Measurements from ENCODE around the gene ZNF426. TPM values are rescaled to one million over a fixed set of nuclear protein-coding genes. Genes with fewer than 3 reads are reported as not detected.
"Not testable (repeated sequence)": the region's sequence is repeated elsewhere in the genome, so short reads cannot be mapped to it uniquely, and the experiment has no call there.

ZNF426 gene
- total RNA-seq, result 10 to 100 TPM in 2 of 4 donors, 1 to 10 TPM in 2; 4.6 to 15.7 (median 9.5) TPM

- intact Hi-C loops (cut with DNase I; ENCODE audit: low total_unique reads), result no loop called here
- 2% methylated on average over 48 to 49 of the region's 49 CpGs for WGBS, 2 donors
- DNase-seq (ENCODE audit: low spot score in 2 of 2), result peak; percentile 79 to 95
- peak within 1 kb of the TSS; percentile 76 for H3K4me3 ChIP-seq (ENCODE audit: low read depth, poor library complexity, severe bottlenecking)
- TF ChIP-seq POLR2A (IDR thresholded peaks at IDR 0.05) (no peak), CTCF (IDR thresholded peaks at IDR 0.05) (no peak)
Measured at GRCh38 chr19:9538183-9539058, at the start of gene ZNF426. Gene ZNF426 (minus strand): TSS chr19:9538645. CDS start chr19:9536232, 2,413 bp downstream.

- DNase-seq (ENCODE audit: low spot score in 2 of 2), result peak; percentile 63 to 91
- no peak for TF ChIP-seq CTCF (IDR thresholded peaks at IDR 0.05)
- no peak for TF ChIP-seq POLR2A (IDR thresholded peaks at IDR 0.05)
- intact Hi-C loops (cut with DNase I; ENCODE audit: low total_unique reads), result no loop called here
- H3K4me3 ChIP-seq (ENCODE audit: low read depth, poor library complexity, severe bottlenecking), result no peak overlapping the region
- 15 to 20% methylated on average over 7 of the region's 7 CpGs for WGBS, 2 donors
Measured at GRCh38 chr19:9586764-9587163, 48.3 kb upstream of the ZNF426 start.

GRCh38 chr19:9584073-9584833 lies 45.8 kb upstream of the ZNF426 start, which contains the start of gene ZNF121:
Gene ZNF121 (minus strand): TSS chr19:9584504. CDS start chr19:9568097, 16,407 bp downstream.
- WGBS, 2 donors, result 1% methylated on average over 47 to 48 of the region's 51 CpGs
- intact Hi-C loops (cut with DNase I; ENCODE audit: low total_unique reads), result no loop called here
- DNase-seq (ENCODE audit: low spot score in 2 of 2), result peak; percentile 75 to 96
- no peak for TF ChIP-seq POLR2A (IDR thresholded peaks at IDR 0.05)
- peak within 1 kb of the TSS; percentile 85 for H3K4me3 ChIP-seq (ENCODE audit: low read depth, poor library complexity, severe bottlenecking)

GRCh38 chr19:9582081-9582725 lies 43.8 kb upstream of the ZNF426 start:
- 91 to 93% methylated on average over 13 of the region's 13 CpGs for WGBS, 2 donors
- H3K4me3 ChIP-seq (ENCODE audit: low read depth, poor library complexity, severe bottlenecking); intact Hi-C loops (cut with DNase I; ENCODE audit: low total_unique reads); DNase-seq (ENCODE audit: low spot score in 2 of 2): not testable (repeated sequence)

GRCh38 chr19:9580728-9581127 lies 42.3 kb upstream of the ZNF426 start:
- DNase-seq (ENCODE audit: low spot score in 2 of 2), result no peak
- WGBS, 2 donors, result 89 to 96% methylated on average over 5 of the region's 5 CpGs
- TF ChIP-seq POLR2A (IDR thresholded peaks at IDR 0.05), result no peak
- no peak for TF ChIP-seq CTCF (IDR thresholded peaks at IDR 0.05)
- no peak overlapping the region for H3K4me3 ChIP-seq (ENCODE audit: low read depth, poor library complexity, severe bottlenecking)
- intact Hi-C loops (cut with DNase I; ENCODE audit: low total_unique reads), result no loop called here

GRCh38 chr19:9570255-9570654 lies 31.8 kb upstream of the ZNF426 start:
- intact Hi-C loops (cut with DNase I; ENCODE audit: low total_unique reads), result no loop called here
- no peak overlapping the region for H3K4me3 ChIP-seq (ENCODE audit: low read depth, poor library complexity, severe bottlenecking)
- no peak for TF ChIP-seq POLR2A (IDR thresholded peaks at IDR 0.05)
- WGBS, 2 donors, result 97 to 98% methylated on average over 6 of the region's 6 CpGs
- DNase-seq (ENCODE audit: low spot score in 2 of 2), result no peak

- no peak for DNase-seq (ENCODE audit: low spot score in 2 of 2)
- 95 to 96% methylated on average over 1 of the region's 1 CpG for WGBS, 2 donors
- TF ChIP-seq POLR2A (IDR thresholded peaks at IDR 0.05) (no peak), CTCF (IDR thresholded peaks at IDR 0.05) (no peak)
- H3K4me3 ChIP-seq (ENCODE audit: low read depth, poor library complexity, severe bottlenecking), result no peak overlapping the region
- intact Hi-C loops (cut with DNase I; ENCODE audit: low total_unique reads), result loop anchor here (1.0 kb wide), 1 partner anchor 25 kb away; no protein-coding TSS in a partner anchor
Measured at GRCh38 chr19:9566729-9567128, 28.3 kb upstream of the ZNF426 start.

Measured in lower leg skin (tissue), 4 donors.